Cardiac ventricle fibroblast (primary cell): Measurements from ENCODE around the gene KDM3A. TPM values are rescaled to one million over a fixed set of nuclear protein-coding genes. Genes with fewer than 3 reads are reported as not detected.

Experiments
- total RNA-seq: library from RNA; depleted of rRNA; stranded (reverse); fragments of >200 nt; gene quantifications from 2 replicates; pipeline ENCODE4 v1.2.3, GENCODE V29; 2015

KDM3A gene
- total RNA-seq = 19.1 and 21.8 TPM in 2 replicates

GRCh38 chr2:86440631-86441391 lies at the start of gene KDM3A:
TSS of gene KDM3A (plus strand) at chr2:86441371. CDS start at chr2:86442048, 677 bp downstream.

Other genes with a start within 250 kb of the KDM3A start
- 41.2 and 43.5 TPM in 2 replicates for gene IMMT, start 245.9 kb upstream of the KDM3A start, total RNA-seq
- gene MRPL35, start 241.9 kb upstream of the KDM3A start, total RNA-seq = 9.9 and 16.0 TPM in 2 replicates
- not detected in 2 replicates for gene REEP1, start 103.7 kb upstream of the KDM3A start, total RNA-seq
- 42.2 and 42.6 TPM in 2 replicates for gene CHMP3, start 122.1 kb downstream of the KDM3A start, total RNA-seq
- 22.5 and 24.0 TPM in 2 replicates for gene RNF103, start 182.5 kb downstream of the KDM3A start, total RNA-seq